GM12878 (cell line): ENCODE data around the gene BLOC1S4. TPM values are rescaled to one million over a fixed set of nuclear protein-coding genes. Genes with fewer than 3 reads are reported as not detected.

Source experiments
- ATAC-seq: fragments of 200-7000 bp; cut with Tn5 transposase; 3 replicates; pipeline ENCODE4 v1.9.1; 2020; ENCODE audit warnings: mild to moderate bottlenecking, moderate library complexity
- BruUV-seq: library from RNA; stranded (reverse); fragments of 400-500 nt; replicated peaks from 2 replicates; lab custom pipeline; 2021; lab: Mats Ljungman, UMichigan
- CTCF ChIA-PET: fragments of 300-600 bp; sonication (Branson Sonifier 250); formaldehyde crosslinking; extraction: SDS; loops from one replicate; lab custom pipeline; 2021; ENCODE audit warnings: inconsistent platforms; lab: Yijun Ruan, JAX
- POLR2A ChIA-PET: fragments of 350-600 bp; formaldehyde crosslinking; extraction: SDS; loops from one replicate; lab custom pipeline; 2021; ENCODE audit warnings: inconsistent platforms; lab: Charles Lee
- RAD21 ChIA-PET: fragments of 300-600 bp; sonication (Branson Sonifier 250); formaldehyde crosslinking; loops from one replicate; lab custom pipeline; 2023; ENCODE audit warnings: antibody characterized with exemption; ENCODE audit not compliant: unreplicated experiment; lab: Charles Lee
- SMC1A ChIA-PET: fragments of 300-600 bp; sonication (Branson Sonifier 250); formaldehyde crosslinking; loops from one replicate; lab custom pipeline; 2023; ENCODE audit not compliant: unreplicated experiment, uncharacterized antibody; lab: Charles Lee
- DNase-seq: peaks from one replicate; pipeline ENCODE4 v3.0.0-alpha.2; 2011; ENCODE audit warnings: low read depth, low spot score
- FAIRE-seq: peaks from 3 replicates; lab custom pipeline; 2011; peaks lifted over from hg19 to GRCh38; lab: Jason Lieb, UNC
- H2AFZ ChIP-seq: 2 replicates; pipeline ENCODE4 v1.6.0; 2011; ENCODE audit warnings: low read depth, low read length, control low read depth; ENCODE audit not compliant: control insufficient read depth
- H3K27ac ChIP-seq: 2 replicates; pipeline ENCODE4 v1.5.1; 2011; ENCODE audit warnings: control low read depth; ENCODE audit not compliant: control insufficient read depth, insufficient read depth
- H3K27me3 ChIP-seq, 2 experiments: replicated peaks in 1 of 2; 2 replicates each; pipeline versions ENCODE4 v1.6.0 to v1.6.1; 2011; ENCODE audit warnings: low read length in 1 of 2; ENCODE audit not compliant: control insufficient read depth in 2 of 2, insufficient read depth in 2 of 2
- H3K36me3 ChIP-seq, 2 experiments: 2 replicates each; pipeline ENCODE4 v1.5.1; 2011; ENCODE audit warnings: low read length in 1 of 2; ENCODE audit not compliant: control insufficient read depth in 2 of 2, insufficient read depth in 2 of 2
- H3K4me1 ChIP-seq: 2 replicates; pipeline ENCODE4 v1.6.1; 2011; ENCODE audit warnings: mild to moderate bottlenecking, low read length, moderate library complexity, mixed read lengths; ENCODE audit not compliant: control insufficient read depth, insufficient read depth
- H3K4me2 ChIP-seq: 2 replicates; pipeline ENCODE4 v1.6.0; 2011; ENCODE audit warnings: control low read depth; ENCODE audit not compliant: control insufficient read depth, insufficient read depth
- H3K4me3 ChIP-seq: fragments of 200-600 bp; sonication (generic); 2 replicates; pipeline ENCODE4 v1.5.1; 2016
- H3K79me2 ChIP-seq: 2 replicates; pipeline ENCODE4 v1.6.0; 2011; ENCODE audit warnings: low read length; ENCODE audit not compliant: control insufficient read depth, insufficient read depth
- H3K9ac ChIP-seq: 2 replicates; pipeline ENCODE4 v1.8.0; 2011; ENCODE audit warnings: low read length, control low read depth, mixed read lengths; ENCODE audit not compliant: control insufficient read depth, insufficient read depth
- H3K9me3 ChIP-seq: replicated peaks from 3 replicates; pipeline ENCODE4 v1.5.1; 2011; ENCODE audit warnings: mild to moderate bottlenecking, low read length; ENCODE audit not compliant: control insufficient read depth, insufficient read depth
- H4K20me1 ChIP-seq: 2 replicates; pipeline ENCODE4 v1.6.0; 2011; ENCODE audit not compliant: control insufficient read depth, insufficient read depth
- BHLHE40 ChIP-seq, 2 experiments: fragments of 450-650 bp in 1 of 2; IDR thresholded peaks; 2 replicates each; pipeline ENCODE4 v1.6.1; 2011 to 2017; ENCODE audit warnings: low read depth in 2 of 2, borderline replicate concordance in 1 of 2, improper control_type of control experiment in 1 of 2, low read length in 1 of 2, mild to moderate bottlenecking in 1 of 2
- EGR1 ChIP-seq, 2 experiments: IDR thresholded peaks; 1 replicate in 1 of 2; 2 replicates in 1 of 2; pipeline ENCODE4 v1.6.1; 2011 to 2012; ENCODE audit warnings: low read depth in 2 of 2, low read length in 2 of 2, borderline replicate concordance in 1 of 2, mild to moderate bottlenecking in 1 of 2, moderate library complexity in 1 of 2
- EZH2 ChIP-seq: IDR thresholded peaks from 2 replicates; pipeline ENCODE4 v1.6.1; 2012; ENCODE audit warnings: low read depth, mild to moderate bottlenecking, control low read depth, inconsistent platforms, low read length, borderline replicate concordance; ENCODE audit not compliant: control insufficient read depth
- FOXK2 ChIP-seq: fragments of 450-650 bp; IDR thresholded peaks from 2 replicates; pipeline ENCODE4 v1.6.1; 2017; ENCODE audit warnings: mild to moderate bottlenecking, moderate library complexity
- FOXM1 ChIP-seq: IDR thresholded peaks from 2 replicates; pipeline ENCODE4 v1.6.1; 2012; ENCODE audit warnings: low read depth, mild to moderate bottlenecking, inconsistent platforms, low read length, moderate library complexity
- HCFC1 ChIP-seq: fragments of 150-350 bp; IDR thresholded peaks from 2 replicates; pipeline ENCODE4 v1.6.1; 2014; ENCODE audit warnings: low read length
- IRF4 ChIP-seq: IDR thresholded peaks from 2 replicates; pipeline ENCODE4 v1.6.1; 2011; ENCODE audit warnings: low read depth, low read length
- MTA3 ChIP-seq: IDR thresholded peaks from 2 replicates; pipeline ENCODE4 v1.6.1; 2012; ENCODE audit warnings: low read length, inconsistent platforms, borderline replicate concordance
- POU2F2 ChIP-seq: IDR thresholded peaks from 3 replicates; pipeline ENCODE4 v1.6.1; 2011; ENCODE audit warnings: low read depth, mild to moderate bottlenecking, low read length, borderline replicate concordance
- RFX5 ChIP-seq: IDR thresholded peaks from 2 replicates; pipeline ENCODE4 v1.6.1; 2011; ENCODE audit warnings: low read depth, low read length, improper control_type of control experiment
- SREBF1 ChIP-seq: IDR thresholded peaks from 2 replicates; pipeline ENCODE4 v1.6.1; 2012; ENCODE audit warnings: mild to moderate bottlenecking, low read length
- STAT1 ChIP-seq: fragments of 450-650 bp; conservative IDR thresholded peaks from 2 replicates; pipeline ENCODE4 v1.6.1; 2014; ENCODE audit warnings: antibody characterized with exemption, mild to moderate bottlenecking
- TAF1 ChIP-seq: IDR thresholded peaks from 2 replicates; pipeline ENCODE4 v1.6.1; 2011; ENCODE audit warnings: mild to moderate bottlenecking, low read depth, low read length, borderline replicate concordance
- ZNF217 ChIP-seq: fragments of 450-650 bp; IDR thresholded peaks from 2 replicates; pipeline ENCODE4 v1.6.1; 2017; ENCODE audit warnings: antibody characterized with exemption, mild to moderate bottlenecking
- ZNF622 ChIP-seq: fragments of 450-650 bp; IDR thresholded peaks from 2 replicates; pipeline ENCODE4 v1.6.1; 2017; ENCODE audit warnings: mild to moderate bottlenecking, inconsistent platforms
- WGBS: methylation state at CpG from one replicate; pipeline ENCODE4 v1.1.6; 2016; ENCODE audit warnings: low lambda C conversion rate; ENCODE audit not compliant: insufficient replicate concordance, insufficient coverage; ENCODE audit errors: missing lambda C conversion rate; 5-methylcytosine and 5-hydroxymethylcytosine counted together
- in situ Hi-C: fragments of 300-500 bp; cut with MboI; formaldehyde crosslinking; loops from 9 replicates; pipeline ENCODE4 v1.14.3; 2018; ENCODE audit warnings: mixed read lengths
- intact Hi-C: fragments of 100-400 bp; cut with micrococcal nuclease; formaldehyde crosslinking; loops from one replicate; pipeline ENCODE4 v1.14.2; 2022; ENCODE audit not compliant: unreplicated experiment
- polyA plus RNA-seq, 11 experiments: library from polyadenylated mRNA; depleted of rRNA in 4 of 11; unstranded in 6 of 11; stranded (reverse) in 5 of 11; fragments of >200 nt; fragmentation: Nextera tagmentation in 4 of 11; fragmentation: Illumina TruSeq in 1 of 11; extraction: Ambion mirVana in 4 of 11; extraction: Trizol in 1 of 11; gene quantifications; 1 replicate in 1 of 11; 2 replicates in 10 of 11; pipeline versions ENCODE4 v1.2.1 to v1.2.3, GENCODE V29; 2011 to 2016; ENCODE audit warnings: inconsistent platforms in 2 of 11, missing spikeins in 2 of 11, low read depth in 1 of 11
- total RNA-seq, 4 experiments: library from RNA; depleted of rRNA in 3 of 4; stranded (reverse); fragments of >200 nt in 3 of 4; fragmentation: Illumina TruSeq in 1 of 4; extraction: Trizol in 1 of 4; gene quantifications; 2 replicates each; pipeline versions ENCODE4 v1.2.1 to v1.2.3, GENCODE V29; 2013 to 2021
- TF ChIP-seq, protein P1 (sequence below): IDR thresholded peaks from 2 replicates; pipeline ENCODE4 v1.6.1; 2012; ENCODE audit warnings: low read length, inconsistent platforms

The BLOC1S4 gene
- total and polyA plus RNA-seq, 10 of the 15 experiments (the other 5 are each of a cell fraction or from before 2014, with no cell fraction given) = 2.7 to 23.8 (median 9.5) TPM

DNA sequence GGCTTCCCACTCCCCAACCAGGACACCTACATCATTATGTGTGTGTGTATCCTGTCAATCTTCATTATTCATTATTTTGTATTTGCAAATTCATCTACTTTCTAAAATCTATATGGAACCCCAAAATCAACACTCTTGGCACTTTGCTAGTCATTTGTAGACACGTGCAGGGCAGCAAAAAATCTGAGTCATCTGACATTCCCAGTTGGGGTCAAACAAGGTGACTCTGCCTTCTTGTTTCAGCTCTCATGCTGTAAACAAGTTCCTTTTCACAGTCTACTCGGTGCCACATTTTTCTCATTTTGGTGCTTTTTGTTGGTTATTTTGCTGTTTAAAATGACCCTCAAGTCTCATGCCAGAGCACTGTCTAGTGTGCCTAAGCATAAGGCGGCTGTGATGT is 12.2 kb upstream of the BLOC1S4 start:
- ATAC-seq (no peak), DNase-seq (no peak), FAIRE-seq (no peak)
- ChIA-PET RAD21 (no interaction called here), CTCF (interaction anchor here (1.7 to 3.3 kb wide), 2 partner anchors 15 to 28 kb away, joined by 6 to 18 read pairs; no protein-coding TSS in a partner anchor), POLR2A (no interaction called here), SMC1A (interaction anchor here (1.6 to 1.7 kb wide), 2 partner anchors 29 to 169 kb away, joined by 4 read pairs; no protein-coding TSS in a partner anchor)
- intact Hi-C loops (no loop called here), in situ Hi-C loops (no loop called here)
- 41% methylated on average over 3 of the region's 3 CpGs for WGBS
- Histone ChIP-seq H3K9me3 (peaks cover 5% of the 10 kb centered on the region; the same call in 2 of the 3 replicates), H3K9ac (no peak overlapping the region), H3K79me2 (peaks cover 45% of the 10 kb centered on the region), H3K4me2 (no peak overlapping the region), H3K36me3 (peaks cover 3 to 21% of the 10 kb centered on the region in 2 experiments; a peak in 3 of 4 replicates), H2AFZ (no peak overlapping the region), H3K27me3 (no peaks in the 10 kb centered on the region), H3K4me3 (no peak overlapping the region), H3K4me1 (peaks cover 8% of the 10 kb centered on the region; the same call in 1 of the 2 replicates), H4K20me1 (peaks cover 3% of the 10 kb centered on the region; the same call in 1 of the 2 replicates), H3K27ac (no peak overlapping the region; the same call in 1 of the 2 replicates)
- TF ChIP-seq SREBF1 (no peak), BHLHE40 (IDR thresholded peaks at IDR 0.05; ENCODE audit: borderline replicate concordance in 1 of 2, low read depth in 2 of 2, low read length in 1 of 2) (0 out of 4 replicates have a peak, but pooled peaks of 1 of the 2 experiments have one; percentile 11)
- no TSS peak for BruUV-seq

DNA sequence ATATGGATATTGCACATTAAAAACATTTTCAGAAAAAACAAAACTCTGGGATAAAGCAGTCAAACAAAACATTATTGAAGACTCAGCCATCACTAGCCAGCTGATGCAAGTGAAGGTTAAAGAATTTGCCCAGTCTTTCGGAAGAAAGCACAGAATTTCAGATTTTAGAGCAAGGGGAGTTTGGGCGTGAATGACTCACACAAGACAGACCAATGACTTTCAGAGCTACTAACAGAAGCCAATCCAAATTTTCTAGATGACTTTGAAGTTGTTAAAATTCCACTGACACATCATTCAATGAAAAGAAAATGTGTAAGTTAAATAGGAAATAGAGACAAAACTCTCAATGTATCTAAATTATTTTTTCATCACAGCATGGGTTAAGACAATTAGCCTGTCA is 10.3 kb upstream of the BLOC1S4 start:
- H3K9ac ChIP-seq = no peak overlapping the region
- H2AFZ ChIP-seq = no peak overlapping the region
- ChIA-PET SMC1A (interaction anchor here (1.3 to 1.5 kb wide), 2 partner anchors 10 to 168 kb away, joined by 3 to 9 read pairs; no protein-coding TSS in a partner anchor), POLR2A (interaction anchor here (1.8 kb wide), 1 partner anchor 31 kb away, joined by 6 read pairs; no protein-coding TSS in a partner anchor), CTCF (interaction anchor here (0.6 to 5.1 kb wide), 5 partner anchors 13 to 505 kb away, joined by 3 to 25 read pairs (median 4); no protein-coding TSS in a partner anchor), RAD21 (interaction anchor here (4.7 kb wide), 1 partner anchor 31 kb away, joined by 22 read pairs; a partner anchor contains a TSS)
- H4K20me1 ChIP-seq = peaks cover 3% of the 10 kb centered on the region; the same call in 1 of the 2 replicates
- peaks cover 13% of the 10 kb centered on the region for H3K4me1 ChIP-seq
- H3K9me3 ChIP-seq = peaks cover 5% of the 10 kb centered on the region; the same call in 2 of the 3 replicates
- no peak overlapping the region for H3K27ac ChIP-seq
- no peak overlapping the region for H3K4me3 ChIP-seq
- FAIRE-seq (no peak), DNase-seq (no peak), ATAC-seq (no peak)
- H3K79me2 ChIP-seq = peaks cover 54% of the 10 kb centered on the region
- BruUV-seq = no TSS peak
- 75% methylated on average over 2 of the region's 2 CpGs for WGBS
- peak overlapping the region; percentile 22 for H3K4me2 ChIP-seq
- intact Hi-C loops (no loop called here), in situ Hi-C loops (no loop called here)
- peaks cover 3 to 21% of the 10 kb centered on the region in 2 experiments; a peak in 3 of 4 replicates for H3K36me3 ChIP-seq
- no peaks in the 10 kb centered on the region for H3K27me3 ChIP-seq
- TF ChIP-seq ZNF217 = no peak
- no peak for TF ChIP-seq FOXK2
- no peak for TF ChIP-seq EZH2
- no peak for TF ChIP-seq EGR1 (IDR thresholded peaks at IDR 0.05; ENCODE audit: borderline replicate concordance in 1 of 2, low read depth in 2 of 2, low read length in 2 of 2)
- no peak for TF ChIP-seq ZNF622
- no peak for TF ChIP-seq SREBF1
- TF ChIP-seq, protein P1, sequence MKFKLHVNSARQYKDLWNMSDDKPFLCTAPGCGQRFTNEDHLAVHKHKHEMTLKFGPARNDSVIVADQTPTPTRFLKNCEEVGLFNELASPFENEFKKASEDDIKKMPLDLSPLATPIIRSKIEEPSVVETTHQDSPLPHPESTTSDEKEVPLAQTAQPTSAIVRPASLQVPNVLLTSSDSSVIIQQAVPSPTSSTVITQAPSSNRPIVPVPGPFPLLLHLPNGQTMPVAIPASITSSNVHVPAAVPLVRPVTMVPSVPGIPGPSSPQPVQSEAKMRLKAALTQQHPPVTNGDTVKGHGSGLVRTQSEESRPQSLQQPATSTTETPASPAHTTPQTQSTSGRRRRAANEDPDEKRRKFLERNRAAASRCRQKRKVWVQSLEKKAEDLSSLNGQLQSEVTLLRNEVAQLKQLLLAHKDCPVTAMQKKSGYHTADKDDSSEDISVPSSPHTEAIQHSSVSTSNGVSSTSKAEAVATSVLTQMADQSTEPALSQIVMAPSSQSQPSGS = no peak
- no peak for TF ChIP-seq STAT1
- TF ChIP-seq MTA3 = no peak
- no peak for TF ChIP-seq FOXM1
- TF ChIP-seq TAF1 = no peak
- TF ChIP-seq POU2F2 = no peak
- TF ChIP-seq HCFC1 = no peak
- no peak for TF ChIP-seq RFX5
- TF ChIP-seq IRF4 = no peak
